Astrocyte of the cerebellum (primary cell): Measurements from ENCODE around the gene PUM1.
A peak's percentile ranks its signal among the peaks of the same experiment; 100 is the strongest.

Experiments
- DNase-seq: peaks from one replicate; pipeline ENCODE4 v3.0.0-alpha.2; 2011; ENCODE audit warnings: low read depth
- H3K4me3 ChIP-seq: 2 replicates; pipeline ENCODE4 v1.5.1; 2011; ENCODE audit warnings: mild to moderate bottlenecking, low read depth, low read length, moderate library complexity
- CTCF ChIP-seq: IDR thresholded peaks from 2 replicates; pipeline ENCODE4 v1.5.1; 2012; ENCODE audit warnings: low read length, low read depth, moderate library complexity, mild to moderate bottlenecking; ENCODE audit errors: missing control alignments
- in situ Hi-C: cut with HindIII; loops from 2 replicates; pipeline ENCODE4 v1.10.0; 2017; ENCODE audit warnings: low sequenced_read_pairs

Gene PUM1, protein sequence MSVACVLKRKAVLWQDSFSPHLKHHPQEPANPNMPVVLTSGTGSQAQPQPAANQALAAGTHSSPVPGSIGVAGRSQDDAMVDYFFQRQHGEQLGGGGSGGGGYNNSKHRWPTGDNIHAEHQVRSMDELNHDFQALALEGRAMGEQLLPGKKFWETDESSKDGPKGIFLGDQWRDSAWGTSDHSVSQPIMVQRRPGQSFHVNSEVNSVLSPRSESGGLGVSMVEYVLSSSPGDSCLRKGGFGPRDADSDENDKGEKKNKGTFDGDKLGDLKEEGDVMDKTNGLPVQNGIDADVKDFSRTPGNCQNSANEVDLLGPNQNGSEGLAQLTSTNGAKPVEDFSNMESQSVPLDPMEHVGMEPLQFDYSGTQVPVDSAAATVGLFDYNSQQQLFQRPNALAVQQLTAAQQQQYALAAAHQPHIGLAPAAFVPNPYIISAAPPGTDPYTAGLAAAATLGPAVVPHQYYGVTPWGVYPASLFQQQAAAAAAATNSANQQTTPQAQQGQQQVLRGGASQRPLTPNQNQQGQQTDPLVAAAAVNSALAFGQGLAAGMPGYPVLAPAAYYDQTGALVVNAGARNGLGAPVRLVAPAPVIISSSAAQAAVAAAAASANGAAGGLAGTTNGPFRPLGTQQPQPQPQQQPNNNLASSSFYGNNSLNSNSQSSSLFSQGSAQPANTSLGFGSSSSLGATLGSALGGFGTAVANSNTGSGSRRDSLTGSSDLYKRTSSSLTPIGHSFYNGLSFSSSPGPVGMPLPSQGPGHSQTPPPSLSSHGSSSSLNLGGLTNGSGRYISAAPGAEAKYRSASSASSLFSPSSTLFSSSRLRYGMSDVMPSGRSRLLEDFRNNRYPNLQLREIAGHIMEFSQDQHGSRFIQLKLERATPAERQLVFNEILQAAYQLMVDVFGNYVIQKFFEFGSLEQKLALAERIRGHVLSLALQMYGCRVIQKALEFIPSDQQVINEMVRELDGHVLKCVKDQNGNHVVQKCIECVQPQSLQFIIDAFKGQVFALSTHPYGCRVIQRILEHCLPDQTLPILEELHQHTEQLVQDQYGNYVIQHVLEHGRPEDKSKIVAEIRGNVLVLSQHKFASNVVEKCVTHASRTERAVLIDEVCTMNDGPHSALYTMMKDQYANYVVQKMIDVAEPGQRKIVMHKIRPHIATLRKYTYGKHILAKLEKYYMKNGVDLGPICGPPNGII

DNA sequence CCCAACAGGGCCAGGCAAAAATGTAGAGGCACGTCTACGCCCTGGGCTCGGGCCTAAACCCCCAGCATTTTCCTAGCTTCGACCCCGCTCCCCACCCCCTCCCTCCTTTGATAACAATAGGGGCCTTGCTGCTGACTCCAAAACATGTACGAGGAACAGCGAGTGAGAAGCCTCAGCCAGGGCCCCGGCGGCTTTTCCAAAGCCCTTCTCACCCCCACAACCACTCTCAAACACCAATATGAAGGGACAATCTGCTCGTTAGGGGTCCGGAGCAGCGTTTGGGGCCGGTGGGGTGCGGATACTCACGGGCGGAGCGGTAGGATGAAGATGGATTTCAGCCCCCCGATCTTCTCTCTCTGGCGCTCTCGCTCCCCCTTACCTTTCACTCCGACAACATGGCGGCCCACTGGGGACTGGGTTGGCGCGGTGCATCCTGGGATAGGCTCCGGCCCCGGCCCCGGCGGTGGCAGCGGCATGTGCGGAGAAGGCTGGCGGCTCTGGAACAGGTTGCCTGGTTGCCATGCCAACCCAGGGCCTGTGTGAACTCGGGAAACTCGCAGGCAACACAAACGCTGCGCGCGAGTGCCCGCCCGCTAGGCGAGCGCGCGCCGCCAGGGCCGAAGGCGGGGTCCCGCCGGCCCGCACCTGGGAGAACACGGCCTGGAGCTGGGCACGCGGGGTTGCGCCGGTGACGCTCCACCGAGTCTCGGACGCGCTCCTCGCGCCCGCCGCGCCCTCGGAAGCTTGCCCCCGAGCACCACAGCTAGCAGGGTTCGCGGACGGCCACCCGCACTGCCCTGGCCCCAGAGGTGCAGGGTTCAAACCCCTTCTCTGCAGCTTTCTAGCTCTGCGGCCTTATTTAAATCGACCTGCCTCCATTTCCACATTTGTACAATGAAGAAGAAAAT, at the start of gene PUM1:
PUM1 (minus strand) TSS at position 408 of the 908 bp plus-strand sequence. CDS start 6,151 bp downstream, outside the sequence.
- peak within 1 kb of the TSS; percentile 74 for H3K4me3 ChIP-seq
- peak; percentile 94 for DNase-seq
- in situ Hi-C loops, result no loop called here
- TF ChIP-seq CTCF, result no peak

DNA sequence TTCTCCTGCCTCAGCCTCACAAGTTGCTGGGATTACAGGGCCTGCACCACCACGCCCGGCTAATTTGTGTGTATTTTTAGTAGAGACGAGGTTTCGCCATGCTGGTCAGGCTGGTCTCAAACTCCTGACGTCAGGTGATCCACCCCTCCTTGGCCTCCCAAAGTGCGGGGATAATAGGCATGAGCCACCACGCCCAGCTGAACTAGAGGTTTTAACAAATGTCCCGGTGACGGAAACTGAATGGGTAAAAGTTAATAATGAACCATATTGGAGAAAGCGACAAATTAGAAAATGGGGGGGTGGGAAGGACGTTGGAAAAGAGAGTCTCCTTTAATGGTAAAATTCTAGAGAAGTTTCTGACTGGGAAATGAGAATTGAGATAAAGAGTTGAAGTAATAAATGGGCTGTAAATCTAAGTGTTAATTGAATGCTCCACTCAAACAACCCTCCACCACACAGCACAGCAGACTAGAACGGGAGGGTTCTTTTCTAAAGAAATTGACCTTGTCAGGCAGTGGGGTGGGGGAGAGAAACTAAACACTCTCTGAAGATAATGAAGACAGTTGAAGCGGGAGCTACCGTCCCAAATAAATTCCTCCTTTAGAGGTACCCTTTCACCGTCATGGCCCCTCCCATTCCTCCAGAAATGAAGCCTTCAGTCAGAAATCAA, 46.9 kb upstream of the PUM1 start:
- no peak for TF ChIP-seq CTCF
- H3K4me3 ChIP-seq, result no peak overlapping the region
- in situ Hi-C loops, result no loop called here
- DNase-seq, result no peak

- no peak overlapping the region for H3K4me3 ChIP-seq
- TF ChIP-seq CTCF, result no peak
- in situ Hi-C loops, result no loop called here
- DNase-seq, result peak; percentile 41
Measured at GRCh38 chr1:31111290-31111951, 45.9 kb upstream of the PUM1 start.

DNA sequence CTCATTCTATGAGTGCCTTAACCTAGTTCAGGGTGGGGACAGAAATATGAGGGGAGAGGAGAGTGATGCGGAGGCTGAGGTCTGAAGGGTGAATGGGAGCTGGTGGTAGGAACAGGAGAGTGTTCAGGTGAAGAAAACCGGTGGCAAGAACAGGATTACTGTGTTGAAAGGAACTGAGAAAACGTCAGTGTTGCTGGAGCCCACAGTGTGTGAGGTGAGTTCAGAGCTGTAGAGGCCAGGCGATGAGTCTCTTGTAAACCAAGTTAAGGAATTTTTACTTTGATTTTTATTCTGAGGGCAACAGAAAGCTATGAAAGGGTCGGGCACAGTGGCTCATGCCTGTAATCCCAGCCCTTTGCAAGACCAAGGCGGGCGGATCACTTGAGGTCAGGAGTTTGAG, 45.3 kb upstream of the PUM1 start:
- in situ Hi-C loops, result no loop called here
- DNase-seq, result no peak
- no peak overlapping the region for H3K4me3 ChIP-seq
- TF ChIP-seq CTCF, result no peak

DNA sequence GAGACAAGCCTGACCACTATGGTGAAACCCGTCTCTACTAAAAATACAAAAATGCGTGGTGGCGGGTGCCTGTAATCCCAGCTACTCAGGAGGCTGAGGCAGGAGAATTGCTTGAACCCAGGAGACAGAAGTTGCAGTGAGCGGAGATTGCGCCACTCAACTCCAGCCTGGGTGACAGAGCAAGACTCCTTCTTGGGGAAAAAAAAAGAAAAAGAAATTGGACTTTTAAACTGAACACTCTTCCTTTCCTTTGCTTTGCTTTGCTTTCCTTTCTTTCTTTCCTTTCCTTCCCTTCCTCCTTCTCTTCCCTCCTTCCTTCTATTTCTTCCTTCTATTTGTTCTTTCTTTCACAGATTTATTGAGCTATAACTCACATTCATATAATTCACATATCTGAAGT, 43.3 kb upstream of the PUM1 start:
- TF ChIP-seq CTCF, result no peak
- DNase-seq, result no peak
- H3K4me3 ChIP-seq, result no peak overlapping the region
- in situ Hi-C loops, result no loop called here
